ENCODE data around the gene NOTO.

Gene NOTO

GRCh38 chr2:73235315-73236028, 33.1 kb downstream of the NOTO start:
- no peak for ATAC-seq

- no peak for ATAC-seq
Measured at GRCh38 chr2:73237168-73237567, 34.8 kb downstream of the NOTO start.

- no peak for ATAC-seq
Measured at GRCh38 chr2:73238149-73238548, 35.8 kb downstream of the NOTO start.

GRCh38 chr2:73238976-73239375, 36.6 kb downstream of the NOTO start:
- ATAC-seq, result no peak

- no peak for ATAC-seq
Measured at GRCh38 chr2:73239776-73240175, 37.4 kb downstream of the NOTO start.

GRCh38 chr2:73243884-73244570, 41.7 kb downstream of the NOTO start:
- ATAC-seq, result no peak

- ATAC-seq, result no peak
Measured at GRCh38 chr2:73244580-73244979, 42.2 kb downstream of the NOTO start.

- ATAC-seq, result no peak
Measured at GRCh38 chr2:73246850-73247249, 44.5 kb downstream of the NOTO start.

GRCh38 chr2:73249636-73250035, 47.3 kb downstream of the NOTO start:
- ATAC-seq, result no peak

GRCh38 chr2:73250872-73251846, 48.8 kb downstream of the NOTO start:
- ATAC-seq, result no peak

- no peak for ATAC-seq
Measured at GRCh38 chr2:73252238-73253027, 50.1 kb downstream of the NOTO start.

GRCh38 chr2:73253400-73253799, 51.0 kb downstream of the NOTO start:
- no peak for ATAC-seq

- no peak for ATAC-seq
Measured at GRCh38 chr2:73253901-73254300, 51.5 kb downstream of the NOTO start.

- ATAC-seq, result no peak
Measured at GRCh38 chr2:73254343-73255006, 52.1 kb downstream of the NOTO start.

GRCh38 chr2:73255007-73255644, 52.8 kb downstream of the NOTO start:
- no peak for ATAC-seq

GRCh38 chr2:73255907-73256617, 53.7 kb downstream of the NOTO start:
- ATAC-seq, result no peak

- ATAC-seq, result no peak
Measured at GRCh38 chr2:73256618-73256922, 54.2 kb downstream of the NOTO start.

GRCh38 chr2:73257021-73257420, 54.6 kb downstream of the NOTO start:
- ATAC-seq, result no peak

GRCh38 chr2:73257425-73258125, 55.2 kb downstream of the NOTO start:
- no peak for ATAC-seq
